22Rv1 (cell line): ENCODE results near the gene MORN1.

ENCODE experiments used
- H3K27ac ChIP-seq: fragments of 450-650 bp; 2 replicates; pipeline ENCODE4 v1.5.1; 2017
- ZFX ChIP-seq: fragments of 450-650 bp; IDR thresholded peaks from 2 replicates; pipeline ENCODE4 v1.6.1; 2017; ENCODE audit warnings: antibody characterized with exemption, borderline replicate concordance
- TF ChIP-seq, protein P1 (sequence below): fragments of 450-650 bp; IDR thresholded peaks from 2 replicates; pipeline ENCODE4 v1.5.1; 2017; ENCODE audit warnings: mild to moderate bottlenecking

MORN1 gene

DNA sequence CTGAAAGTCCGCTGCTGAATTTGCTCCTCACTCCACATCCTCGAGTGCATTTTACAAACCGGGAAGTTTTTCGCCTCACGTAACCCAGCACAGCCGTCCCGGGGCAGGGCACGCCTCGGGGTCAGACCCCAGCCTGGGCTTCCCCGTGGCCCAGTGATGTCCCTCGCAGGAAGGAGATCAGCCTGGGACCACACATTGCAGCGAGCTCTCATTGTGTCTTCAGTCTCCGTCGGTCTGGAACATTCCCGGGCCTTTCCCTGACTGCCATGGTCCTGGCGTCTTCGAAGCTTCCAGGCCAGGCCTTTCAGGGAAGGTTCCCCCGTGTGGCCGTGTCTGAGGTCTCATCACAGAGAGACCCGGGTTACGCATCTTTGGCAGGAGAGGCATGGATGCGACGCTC is 43.5 kb downstream of the MORN1 start:
- H3K27ac ChIP-seq: no peak overlapping the region
- TF ChIP-seq, protein P1, sequence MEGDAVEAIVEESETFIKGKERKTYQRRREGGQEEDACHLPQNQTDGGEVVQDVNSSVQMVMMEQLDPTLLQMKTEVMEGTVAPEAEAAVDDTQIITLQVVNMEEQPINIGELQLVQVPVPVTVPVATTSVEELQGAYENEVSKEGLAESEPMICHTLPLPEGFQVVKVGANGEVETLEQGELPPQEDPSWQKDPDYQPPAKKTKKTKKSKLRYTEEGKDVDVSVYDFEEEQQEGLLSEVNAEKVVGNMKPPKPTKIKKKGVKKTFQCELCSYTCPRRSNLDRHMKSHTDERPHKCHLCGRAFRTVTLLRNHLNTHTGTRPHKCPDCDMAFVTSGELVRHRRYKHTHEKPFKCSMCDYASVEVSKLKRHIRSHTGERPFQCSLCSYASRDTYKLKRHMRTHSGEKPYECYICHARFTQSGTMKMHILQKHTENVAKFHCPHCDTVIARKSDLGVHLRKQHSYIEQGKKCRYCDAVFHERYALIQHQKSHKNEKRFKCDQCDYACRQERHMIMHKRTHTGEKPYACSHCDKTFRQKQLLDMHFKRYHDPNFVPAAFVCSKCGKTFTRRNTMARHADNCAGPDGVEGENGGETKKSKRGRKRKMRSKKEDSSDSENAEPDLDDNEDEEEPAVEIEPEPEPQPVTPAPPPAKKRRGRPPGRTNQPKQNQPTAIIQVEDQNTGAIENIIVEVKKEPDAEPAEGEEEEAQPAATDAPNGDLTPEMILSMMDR: no peak
- TF ChIP-seq ZFX: no peak

DNA sequence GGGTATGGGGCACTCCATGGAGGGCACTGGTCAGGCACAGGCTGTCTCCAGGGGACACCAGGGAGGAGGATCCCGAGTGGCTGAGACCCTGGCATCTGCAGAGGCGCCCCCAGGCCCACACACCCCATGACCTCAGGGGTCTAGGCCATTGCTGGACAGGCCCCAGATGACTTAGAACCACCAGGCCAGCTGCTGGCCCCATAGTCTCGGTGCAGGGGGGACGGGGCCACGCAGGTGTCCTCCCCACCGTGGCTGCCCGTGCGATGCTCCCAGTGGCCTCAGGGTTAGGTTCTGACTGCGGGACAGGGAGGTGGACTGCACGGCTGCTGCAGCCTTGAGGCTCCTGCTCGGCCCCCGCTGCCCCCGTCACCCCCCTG is 44.0 kb downstream of the MORN1 start:
- no peak overlapping the region for H3K27ac ChIP-seq
- TF ChIP-seq ZFX: no peak
- TF ChIP-seq, protein P1: no peak

DNA sequence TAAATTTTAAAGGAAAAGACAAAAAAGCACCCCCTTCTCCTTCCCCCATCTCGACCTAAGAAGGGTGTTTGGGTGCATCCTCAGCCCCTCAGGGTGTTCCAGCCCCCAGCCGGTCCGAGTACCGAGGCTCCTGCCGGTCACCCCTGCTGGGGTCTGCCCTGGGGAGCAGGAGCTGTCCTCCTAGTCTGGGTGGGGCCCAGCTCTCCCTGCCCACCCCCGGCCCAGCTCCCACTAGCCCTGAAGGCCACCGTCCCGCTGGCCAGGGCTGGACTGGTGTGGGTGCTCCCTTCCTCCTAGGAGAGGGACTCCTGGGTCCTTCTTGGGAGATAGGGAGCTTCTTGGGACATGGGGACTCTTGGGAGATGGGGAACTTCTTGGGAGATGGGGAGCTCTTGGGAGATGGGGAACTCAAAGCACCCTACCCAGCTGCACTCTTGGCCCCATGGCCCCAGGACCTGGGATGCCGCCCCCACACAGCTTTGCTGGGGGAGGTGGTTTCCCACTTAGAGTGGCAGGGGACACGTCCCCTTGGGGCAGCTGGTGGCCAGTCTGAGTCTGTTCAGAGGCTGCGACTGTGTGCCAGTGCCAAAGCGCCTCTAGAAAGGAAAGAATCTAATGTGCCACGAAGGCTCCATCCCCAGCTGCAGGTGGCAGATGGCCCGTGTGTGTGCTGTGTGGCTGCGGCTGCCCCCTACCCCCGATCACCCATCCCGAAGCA is 44.5 kb downstream of the MORN1 start:
- no peak for TF ChIP-seq ZFX
- TF ChIP-seq, protein P1: no peak
- no peak overlapping the region for H3K27ac ChIP-seq

DNA sequence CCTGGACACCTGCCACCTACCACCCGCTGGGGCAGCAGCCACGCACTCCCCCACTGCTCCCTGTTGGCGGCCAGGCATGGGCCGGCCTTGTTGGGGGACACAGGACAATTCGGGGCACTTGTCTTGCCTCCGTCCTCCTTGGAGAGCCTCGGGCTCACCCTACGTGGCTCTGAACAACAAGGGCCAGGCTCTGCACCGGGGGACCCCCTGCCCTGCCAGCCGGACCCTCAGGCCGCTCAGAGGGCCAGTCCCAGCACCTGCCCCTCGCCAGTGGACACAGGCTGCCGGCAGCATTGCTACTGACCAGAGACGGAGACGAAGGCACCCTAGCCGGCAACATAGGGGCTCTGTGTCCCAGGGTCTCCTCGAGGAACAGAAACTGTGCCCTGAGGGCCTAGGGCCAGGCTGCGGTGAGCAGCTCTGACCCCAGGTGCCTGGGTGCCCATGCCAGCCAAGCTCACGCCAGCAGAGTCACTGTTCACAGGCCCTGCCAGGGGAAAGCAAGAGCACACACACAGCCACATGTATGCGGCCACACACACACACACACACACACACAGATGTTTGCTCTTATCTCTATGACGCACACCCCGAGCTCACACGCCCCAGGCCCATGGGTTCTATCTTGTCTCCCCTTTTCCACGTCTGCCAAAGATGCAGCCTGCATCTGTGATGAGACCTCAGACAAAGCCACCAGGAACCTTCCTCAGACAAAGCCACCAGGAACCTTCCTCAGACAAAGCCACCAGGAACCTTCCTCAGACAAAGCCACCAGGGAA is 45.9 kb downstream of the MORN1 start:
- no peak overlapping the region for H3K27ac ChIP-seq
- TF ChIP-seq, protein P1: no peak
- TF ChIP-seq ZFX: no peak

DNA sequence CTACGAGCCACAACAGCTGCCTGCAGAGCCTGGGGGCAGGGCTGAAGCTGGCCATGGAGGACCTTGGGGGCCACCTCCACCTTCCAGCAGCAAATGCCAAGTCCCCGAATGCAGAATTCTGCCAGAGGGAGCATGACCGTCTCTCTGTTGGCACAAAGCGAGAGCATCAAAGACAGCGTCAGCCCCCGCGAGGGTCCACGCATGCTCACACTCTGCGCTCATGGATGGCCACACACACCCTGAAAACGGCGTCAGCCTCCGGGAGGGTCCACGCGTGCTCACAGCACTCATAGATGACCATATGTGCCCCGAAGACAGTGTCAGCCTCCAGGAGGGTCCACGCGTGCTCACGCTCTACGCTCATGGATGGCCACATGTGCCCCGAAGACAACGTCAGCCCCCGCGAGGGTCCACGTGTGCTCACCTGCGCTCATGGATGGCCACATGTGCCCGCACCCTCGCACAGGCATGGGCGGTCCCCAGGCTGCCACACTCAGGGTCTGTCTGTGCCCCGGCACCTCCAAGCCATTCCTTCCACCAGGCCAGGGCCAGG is 46.5 kb downstream of the MORN1 start:
- no peak overlapping the region for H3K27ac ChIP-seq
- no peak for TF ChIP-seq ZFX
- TF ChIP-seq, protein P1: no peak

DNA sequence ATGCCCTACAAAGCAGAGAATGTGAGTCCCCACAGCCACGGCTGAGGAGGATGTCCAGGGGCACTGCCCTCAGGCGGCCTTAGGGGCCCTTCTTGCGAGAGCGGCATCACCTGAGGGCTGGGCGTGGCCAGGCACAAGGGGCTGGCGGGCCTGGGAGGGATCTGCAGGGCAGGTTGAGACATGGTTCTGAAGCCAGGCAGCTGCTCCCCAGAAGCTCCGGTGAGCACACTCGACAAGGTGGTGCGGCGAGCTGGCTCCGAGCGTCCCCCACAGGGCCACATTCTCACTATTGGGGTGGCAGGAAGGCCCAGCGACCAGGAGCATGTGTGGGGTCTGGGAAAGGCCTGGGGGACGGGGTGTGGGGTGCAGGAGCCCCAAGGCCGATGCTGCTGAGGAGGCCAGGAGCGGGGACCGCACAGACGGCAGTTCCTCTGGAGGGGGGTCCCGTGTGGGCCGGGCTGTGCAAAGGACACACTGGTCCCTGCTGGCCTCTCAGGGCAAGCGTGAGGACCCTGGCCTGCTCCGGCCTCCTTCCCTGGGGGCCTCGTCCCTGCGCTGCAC is 47.2 kb downstream of the MORN1 start:
- no peak for TF ChIP-seq ZFX

DNA sequence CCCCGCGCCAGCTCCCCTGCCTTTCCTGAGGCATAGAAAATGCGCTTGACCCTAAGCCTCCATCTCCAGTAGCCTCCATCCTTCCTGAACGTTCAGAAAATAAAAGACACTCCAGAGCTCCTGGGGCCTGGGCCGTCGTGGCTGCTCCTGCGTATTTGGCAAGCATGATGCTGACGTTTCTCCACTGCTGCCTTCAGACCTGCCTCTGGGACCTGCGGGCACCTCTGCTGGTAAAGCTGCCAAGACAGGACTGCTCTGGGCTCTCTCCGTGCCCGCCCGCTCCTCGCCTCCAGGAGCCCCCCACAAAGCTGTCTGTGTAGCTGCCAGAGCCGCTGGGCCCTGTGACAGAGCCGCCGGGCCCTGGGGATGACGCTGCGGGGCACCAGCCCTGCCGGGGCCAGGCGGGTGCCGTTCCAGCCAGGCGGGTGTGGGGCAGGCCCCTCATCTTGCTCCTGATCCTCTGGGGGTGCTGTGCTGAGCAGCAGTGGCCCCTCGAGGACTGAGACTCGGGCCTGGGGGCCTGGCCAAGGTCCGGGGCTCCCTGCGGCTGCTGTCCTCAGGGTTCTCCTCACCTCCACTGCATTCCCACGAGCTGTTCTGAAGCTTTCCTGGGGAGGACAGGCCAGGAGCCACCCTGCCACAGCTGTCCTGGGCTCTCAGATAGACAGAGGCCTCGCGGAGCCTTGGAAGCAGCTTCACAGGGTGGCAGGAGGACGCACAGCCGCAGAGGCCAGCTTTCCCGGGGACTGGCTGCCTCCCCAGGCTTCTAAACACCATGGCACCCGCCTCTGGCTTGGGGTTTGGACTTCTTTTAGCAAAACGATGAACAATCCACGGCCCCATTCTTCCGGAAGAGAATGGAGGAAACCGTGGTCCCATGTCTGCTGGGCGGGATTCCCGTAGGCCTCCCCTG is 48.1 kb downstream of the MORN1 start:
- no peak overlapping the region for H3K27ac ChIP-seq
- TF ChIP-seq, protein P1: no peak
- no peak for TF ChIP-seq ZFX

More for the DNA sequence above, 47.2 kb downstream of the MORN1 start:
- H3K27ac ChIP-seq: no peak overlapping the region
